Activated T-cell treated with anti-CD3 and anti-CD28 coated beads, Interleukin-2, amount 50 U/mL, for 4 hours (primary cell): ENCODE results near the gene MIPEP. TPM values are rescaled to one million over a fixed set of nuclear protein-coding genes. Genes with fewer than 3 reads are reported as not detected.
"Not testable (repeated sequence)": the region's sequence is repeated elsewhere in the genome, so short reads cannot be mapped to it uniquely, and the experiment has no call there.

Experiments
- ATAC-seq, 2 donors: fragments of 200-7000 bp; cut with Tn5 transposase; one replicate each; pipeline ENCODE4 v1.10.0; 2021
- DNase-seq: peaks from one replicate; pipeline ENCODE4 v3.0.0-alpha.2; 2020
- H3K27me3 Mint-ChIP-seq: one replicate; pipeline ENCODE4 v1.8.0; 2021; ENCODE audit warnings: low read depth, mixed read lengths
- H3K36me3 Mint-ChIP-seq: one replicate; pipeline ENCODE4 v1.8.0; 2022; ENCODE audit warnings: mixed read lengths; ENCODE audit not compliant: insufficient read depth
- H3K4me1 Mint-ChIP-seq: one replicate; pipeline ENCODE4 v1.8.0; 2021; ENCODE audit warnings: low read depth, mixed read lengths
- H3K4me3 Mint-ChIP-seq: one replicate; pipeline ENCODE4 v1.8.0; 2021; ENCODE audit warnings: mild to moderate bottlenecking, moderate library complexity, mixed read lengths
- H3K9me3 Mint-ChIP-seq: one replicate; pipeline ENCODE4 v1.8.0; 2021; ENCODE audit warnings: mixed read lengths
- total RNA-seq, 3 donors: library from RNA; stranded (reverse); gene quantifications; one replicate each; pipeline ENCODE4 v1.2.1, GENCODE V29; 2021

The MIPEP gene
- total RNA-seq, 3 donors from 2014 or later: 15.1 to 20.1 (median 17.4) TPM

DNA sequence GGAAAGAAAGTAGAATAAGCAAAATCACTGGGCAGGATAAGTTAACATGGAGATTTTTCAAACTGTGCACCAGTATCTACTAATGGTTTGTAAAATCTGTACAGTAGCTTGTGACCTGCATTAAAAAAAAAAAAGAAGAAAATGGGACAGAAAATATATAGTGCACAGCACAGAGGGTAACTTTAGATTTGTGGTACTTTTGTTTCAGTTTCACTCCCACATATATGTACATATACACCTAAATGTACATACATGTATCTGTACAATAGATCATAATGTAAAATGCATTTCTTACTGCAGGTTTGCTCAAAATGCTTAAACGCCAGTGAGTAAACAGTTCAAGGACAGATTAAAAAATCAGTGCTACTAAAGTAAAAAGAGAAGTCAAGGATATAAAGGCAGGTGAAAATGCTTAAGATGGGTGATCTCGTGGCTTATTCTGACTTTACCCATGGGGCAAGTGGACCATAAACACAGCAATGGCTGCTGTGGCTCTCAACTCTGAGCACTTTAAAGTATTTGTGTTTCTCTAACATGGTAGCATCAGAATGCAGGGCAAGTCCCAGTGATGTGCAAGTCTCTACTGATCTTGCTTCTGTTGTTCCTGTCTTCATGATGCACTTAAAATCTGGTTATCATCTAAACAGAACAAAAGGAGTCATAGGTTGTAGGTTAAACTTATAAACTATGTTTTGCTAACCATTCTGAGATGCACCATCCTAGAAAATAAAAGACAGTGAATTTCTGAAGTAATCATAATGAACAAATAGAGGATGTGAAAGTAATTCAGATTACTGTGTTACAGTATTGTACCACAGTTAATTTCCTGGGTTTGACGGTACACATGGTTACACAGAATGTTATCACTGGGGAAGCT is 112.3 kb downstream of the MIPEP start:
- Mint-ChIP-seq H3K4me1 (peaks cover 23% of the 10 kb centered on the region), H3K9me3 (no peaks in the 10 kb centered on the region), H3K27me3 (no peaks in the 10 kb centered on the region), H3K4me3 (no peak overlapping the region), H3K36me3 (peaks cover 13% of the 10 kb centered on the region)
- ATAC-seq: peak in 1 of 2 donors; percentile 23
- DNase-seq: no peak

DNA sequence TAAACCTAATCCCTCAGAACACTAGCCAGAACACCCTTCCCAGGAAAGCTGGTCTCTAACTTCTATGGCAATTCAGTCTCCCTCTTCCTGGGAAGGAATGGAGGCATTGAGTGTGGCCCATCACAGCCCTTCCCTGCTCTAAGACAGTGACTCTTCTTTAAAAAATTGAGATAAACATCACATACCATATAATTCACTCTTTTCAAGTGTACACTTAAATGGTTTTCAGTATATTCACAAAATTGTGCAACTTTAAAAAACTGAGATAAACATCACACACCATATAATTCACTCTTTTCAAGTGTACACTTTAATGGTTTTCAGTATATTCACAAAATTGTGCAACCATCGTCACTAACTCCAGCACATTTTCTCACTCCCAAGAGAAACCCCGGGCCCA is 116.5 kb downstream of the MIPEP start:
- no peak overlapping the region for H3K4me3 Mint-ChIP-seq
- no peaks in the 10 kb centered on the region for H3K9me3 Mint-ChIP-seq
- no peak for DNase-seq
- no peaks in the 10 kb centered on the region for H3K27me3 Mint-ChIP-seq
- H3K4me1 Mint-ChIP-seq: peaks cover 20% of the 10 kb centered on the region
- no peak for ATAC-seq
- peaks cover 4% of the 10 kb centered on the region for H3K36me3 Mint-ChIP-seq

DNA sequence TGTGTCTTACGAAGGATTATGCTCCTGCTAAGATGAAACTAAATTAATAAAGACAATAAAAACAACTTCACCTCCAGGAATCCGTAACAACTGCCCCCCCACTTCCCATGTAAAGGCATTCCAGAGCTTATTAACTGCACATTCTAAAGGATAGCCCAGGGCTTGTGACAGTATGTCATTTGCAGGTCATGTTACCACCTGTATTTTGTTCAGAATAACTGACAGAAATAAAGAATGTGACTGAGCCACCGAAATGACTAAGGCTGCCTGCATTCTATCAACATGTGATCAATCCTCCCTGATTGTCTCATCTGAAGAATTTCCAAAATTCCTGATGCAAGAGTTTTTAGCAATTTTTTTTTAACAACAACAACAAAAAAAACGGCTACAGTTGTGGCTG is 117.2 kb downstream of the MIPEP start:
- DNase-seq: no peak
- Mint-ChIP-seq H3K4me3 (no peak overlapping the region), H3K36me3 (peaks cover 4% of the 10 kb centered on the region), H3K4me1 (peaks cover 14% of the 10 kb centered on the region), H3K27me3 (no peaks in the 10 kb centered on the region), H3K9me3 (no peaks in the 10 kb centered on the region)
- ATAC-seq: no peak

DNA sequence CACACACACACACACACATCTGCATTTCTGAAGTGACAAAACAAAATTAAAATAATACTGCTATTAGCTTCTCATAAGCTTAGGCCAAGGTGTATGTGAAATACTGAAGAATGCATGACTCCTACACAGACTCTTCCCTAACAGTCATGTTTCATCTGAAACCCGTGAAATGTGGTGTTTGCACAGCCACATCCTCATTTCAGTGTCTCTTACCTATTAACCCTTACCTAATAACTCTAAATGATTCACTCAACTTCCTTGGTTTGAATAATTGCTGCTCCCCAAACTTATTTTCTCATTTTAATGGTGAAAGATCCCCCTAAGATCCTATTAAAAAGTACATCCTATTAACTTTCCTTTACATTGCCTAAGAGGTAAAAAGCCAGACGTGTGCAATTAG is 117.6 kb downstream of the MIPEP start:
- DNase-seq (no peak), ATAC-seq (no peak)
- H3K9me3 Mint-ChIP-seq: no peaks in the 10 kb centered on the region
- peaks cover 5% of the 10 kb centered on the region for H3K36me3 Mint-ChIP-seq
- no peak overlapping the region for H3K4me3 Mint-ChIP-seq
- H3K4me1 Mint-ChIP-seq: peaks cover 10% of the 10 kb centered on the region
- no peaks in the 10 kb centered on the region for H3K27me3 Mint-ChIP-seq

DNA sequence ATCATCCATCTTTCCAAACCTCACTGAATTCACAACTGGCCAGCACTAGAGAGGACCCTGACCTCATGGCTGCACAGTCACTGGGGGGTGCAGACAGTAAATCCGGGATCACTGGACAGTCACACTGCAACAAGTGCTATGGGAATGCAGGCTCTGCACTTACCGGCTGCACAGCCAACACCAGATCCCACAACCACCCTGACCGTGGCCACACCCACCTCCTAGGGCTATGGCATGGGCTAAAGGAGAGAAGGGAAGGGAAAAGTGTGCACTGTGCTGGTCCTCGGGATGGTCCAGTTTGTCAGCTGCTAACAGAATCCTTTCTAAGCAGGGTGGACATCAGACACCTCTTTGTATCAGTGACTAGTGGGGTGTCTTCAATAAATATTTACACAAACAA is 118.2 kb downstream of the MIPEP start:
- Mint-ChIP-seq H3K4me3 (no peak overlapping the region), H3K27me3 (no peaks in the 10 kb centered on the region), H3K9me3 (no peaks in the 10 kb centered on the region), H3K36me3 (peaks cover 4% of the 10 kb centered on the region), H3K4me1 (peaks cover 4% of the 10 kb centered on the region)
- DNase-seq (no peak), ATAC-seq (no peak)

DNA sequence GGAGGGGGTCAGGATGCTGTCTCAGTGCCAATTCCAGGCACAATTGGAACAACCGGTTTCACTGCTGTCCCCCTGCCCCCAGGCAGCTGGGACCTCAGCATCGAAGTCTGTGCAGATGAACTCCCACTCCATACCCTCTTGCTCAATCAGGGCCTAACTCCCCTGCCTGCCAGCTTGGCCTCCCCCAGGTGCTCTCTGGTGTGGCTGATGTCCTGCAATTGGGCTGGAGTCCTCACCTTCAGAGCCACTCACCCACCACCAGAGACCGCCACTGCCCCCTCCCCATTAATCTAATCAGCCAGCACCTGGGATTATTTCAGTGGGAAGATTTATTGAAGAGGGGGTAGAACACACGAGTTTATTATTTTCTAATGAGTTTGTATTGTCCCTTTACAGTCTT is 118.8 kb downstream of the MIPEP start:
- no peaks in the 10 kb centered on the region for H3K9me3 Mint-ChIP-seq
- peaks cover 3% of the 10 kb centered on the region for H3K36me3 Mint-ChIP-seq
- H3K4me1 Mint-ChIP-seq: peaks cover 3% of the 10 kb centered on the region
- no peak for ATAC-seq
- no peak overlapping the region for H3K4me3 Mint-ChIP-seq
- no peaks in the 10 kb centered on the region for H3K27me3 Mint-ChIP-seq
- no peak for DNase-seq

DNA sequence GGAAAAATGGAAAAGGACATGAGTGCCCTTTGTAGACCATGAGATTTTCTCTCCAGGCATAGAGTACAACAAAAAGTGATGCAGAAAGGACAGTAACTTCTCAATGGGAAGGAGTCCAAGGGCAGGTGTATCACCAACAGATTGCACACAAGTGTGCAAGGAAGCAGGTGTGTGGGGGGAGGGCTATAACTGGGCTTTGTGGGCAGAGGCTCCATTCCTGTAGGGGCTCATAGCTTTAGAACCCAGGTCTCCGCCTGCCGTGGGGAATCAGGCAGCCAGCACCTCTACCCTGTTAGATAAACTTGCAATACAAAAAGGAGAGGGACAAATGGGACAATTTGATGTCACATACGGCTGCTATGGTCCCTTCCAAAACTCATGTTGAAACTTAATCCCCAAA is 119.8 kb downstream of the MIPEP start:
- H3K36me3 Mint-ChIP-seq: peaks cover 3% of the 10 kb centered on the region
- ATAC-seq: no peak
- no peaks in the 10 kb centered on the region for H3K9me3 Mint-ChIP-seq
- no peak for DNase-seq
- no peak overlapping the region for H3K4me3 Mint-ChIP-seq
- no peaks in the 10 kb centered on the region for H3K27me3 Mint-ChIP-seq
- H3K4me1 Mint-ChIP-seq: peaks cover 3% of the 10 kb centered on the region

DNA sequence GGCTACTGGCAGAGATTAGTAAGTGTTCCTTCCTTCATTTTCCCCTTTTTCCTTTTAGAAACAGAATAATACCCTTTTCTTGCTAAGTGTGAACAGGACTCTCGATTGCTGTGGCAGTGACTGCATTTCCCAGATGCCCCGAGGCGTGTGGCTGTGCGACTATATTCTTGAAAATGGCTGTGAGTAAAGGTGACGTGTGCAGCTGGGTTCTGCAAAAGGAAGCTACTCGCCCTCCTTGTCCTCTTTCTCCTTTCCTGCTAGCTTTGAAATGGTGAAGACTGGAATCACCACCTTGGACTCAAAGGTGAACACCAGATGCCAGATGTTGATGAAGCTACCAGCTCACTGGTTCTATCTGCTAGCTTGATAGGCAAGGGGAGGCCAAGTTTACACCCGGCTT is 121.4 kb downstream of the MIPEP start:
- Mint-ChIP-seq H3K27me3 (no peaks in the 10 kb centered on the region), H3K9me3 (no peaks in the 10 kb centered on the region), H3K36me3 (peaks cover 3% of the 10 kb centered on the region)

DNA sequence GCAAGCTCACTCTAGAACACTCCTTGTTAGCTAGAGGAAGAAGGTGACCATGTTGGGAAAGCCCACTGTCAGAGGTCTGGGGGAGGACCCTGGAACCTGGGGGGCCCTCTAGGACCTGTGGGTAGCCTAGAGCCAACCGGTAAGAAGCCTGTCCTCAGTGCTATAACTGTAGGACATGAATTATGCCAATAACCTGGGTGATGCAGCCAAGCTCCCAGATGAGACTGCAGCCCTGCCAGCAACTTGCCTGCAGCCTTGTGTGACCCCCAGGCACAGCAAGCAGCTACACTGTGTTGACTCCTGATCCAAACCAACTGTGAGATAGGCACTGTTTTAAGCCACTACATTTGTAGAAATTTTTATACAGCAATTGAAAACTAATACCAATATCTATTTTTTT is 122.3 kb downstream of the MIPEP start:
- DNase-seq (no peak), ATAC-seq (no peak)
- Mint-ChIP-seq H3K36me3 (peaks cover 3% of the 10 kb centered on the region), H3K9me3 (no peaks in the 10 kb centered on the region), H3K4me1 (peaks cover 3% of the 10 kb centered on the region), H3K27me3 (no peaks in the 10 kb centered on the region), H3K4me3 (no peak overlapping the region)

More for the DNA sequence above, 121.4 kb downstream of the MIPEP start:
- Mint-ChIP-seq H3K4me3 (no peak overlapping the region), H3K4me1 (peaks cover 3% of the 10 kb centered on the region)
- DNase-seq: no peak
- ATAC-seq: no peak

DNA sequence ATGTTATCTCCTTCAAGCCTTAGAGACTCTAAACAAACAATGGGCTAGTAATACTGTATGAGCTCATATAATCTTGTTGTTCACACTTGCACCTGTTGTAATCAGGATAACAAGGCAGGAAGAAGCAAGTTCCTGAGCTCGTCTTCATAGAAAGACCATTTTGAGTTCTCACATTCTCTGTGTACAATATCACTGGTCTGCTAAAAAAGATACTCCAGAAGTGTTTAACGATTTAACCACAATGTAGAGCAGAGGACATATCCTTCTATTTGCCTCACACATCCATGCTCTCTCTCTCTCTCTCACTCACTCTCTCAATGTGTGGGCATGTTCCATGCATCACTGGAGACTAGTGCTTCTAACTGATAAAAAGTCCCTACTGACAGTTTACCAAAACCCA is 122.9 kb downstream of the MIPEP start:
- Mint-ChIP-seq H3K9me3 (no peaks in the 10 kb centered on the region), H3K27me3 (no peaks in the 10 kb centered on the region), H3K4me3 (no peak overlapping the region), H3K36me3 (peaks cover 3% of the 10 kb centered on the region), H3K4me1 (no peaks in the 10 kb centered on the region)
- DNase-seq: no peak
- no peak for ATAC-seq

DNA sequence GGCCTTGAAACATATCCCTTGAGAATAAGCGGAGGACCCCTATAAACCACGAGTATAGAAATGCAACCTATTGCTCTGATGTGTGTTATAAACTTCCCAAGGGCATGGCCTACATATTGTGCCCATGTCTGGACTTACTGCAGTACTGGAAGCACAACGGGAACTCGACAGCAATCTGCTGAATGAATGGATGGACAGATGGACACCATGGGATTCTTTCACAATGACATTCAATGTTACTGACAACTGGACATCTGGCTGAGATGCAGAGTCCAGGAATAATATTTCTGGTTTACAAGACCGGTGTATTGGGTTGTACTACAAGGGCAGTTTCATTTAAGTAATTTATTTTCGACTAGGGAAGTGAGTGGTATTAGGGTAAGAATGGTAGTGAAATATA is 123.7 kb downstream of the MIPEP start:
- ATAC-seq (no peak), DNase-seq (no peak)
- Mint-ChIP-seq H3K9me3 (no peaks in the 10 kb centered on the region), H3K36me3 (peaks cover 3% of the 10 kb centered on the region), H3K4me1 (no peaks in the 10 kb centered on the region), H3K27me3 (no peaks in the 10 kb centered on the region), H3K4me3 (no peak overlapping the region)

DNA sequence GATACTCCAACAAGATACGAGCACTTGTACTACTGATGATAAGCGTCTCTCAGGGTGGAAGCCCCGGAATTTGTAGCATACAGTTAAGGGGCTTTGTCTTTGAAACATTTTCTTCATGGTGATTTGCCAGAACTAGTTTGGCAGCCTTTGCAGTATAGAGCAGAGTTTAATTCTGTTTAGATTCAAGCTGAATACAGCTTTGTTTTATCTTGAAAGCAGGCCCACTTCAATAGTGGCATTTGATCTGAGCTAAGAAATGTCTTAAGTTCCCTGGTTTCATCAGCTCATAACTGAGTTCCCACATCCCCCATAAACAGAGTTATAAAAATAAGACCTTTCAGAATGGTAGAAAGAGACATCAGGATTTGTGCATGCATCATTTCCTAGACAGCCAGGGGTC is 125.9 kb downstream of the MIPEP start:
- ATAC-seq (no peak), DNase-seq (no peak)
- Mint-ChIP-seq H3K9me3 (no peaks in the 10 kb centered on the region), H3K27me3 (no peaks in the 10 kb centered on the region), H3K4me3 (no peak overlapping the region), H3K36me3 (peaks cover 5% of the 10 kb centered on the region), H3K4me1 (no peaks in the 10 kb centered on the region)

DNA sequence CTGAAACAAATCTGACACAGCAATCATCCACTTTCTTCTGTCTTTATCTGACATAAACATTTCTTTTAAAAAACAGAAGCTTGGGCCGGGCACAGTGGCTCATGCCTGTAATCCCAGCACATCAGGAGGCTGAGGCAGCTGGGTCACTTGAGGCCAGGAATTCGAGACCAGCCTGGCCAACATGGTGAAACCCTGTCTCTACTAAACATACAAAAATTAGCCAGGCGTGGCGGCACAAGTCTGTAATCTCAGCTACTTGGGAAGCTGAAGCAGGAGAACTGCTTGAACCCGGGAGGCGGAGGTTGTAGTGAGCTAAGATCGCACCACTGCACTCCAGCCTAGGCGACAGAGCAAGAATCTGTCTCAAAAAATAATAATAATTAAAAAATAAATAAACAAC is 127.4 kb downstream of the MIPEP start:
- DNase-seq, H3K4me3 Mint-ChIP-seq, ATAC-seq, H3K9me3 Mint-ChIP-seq, H3K4me1 Mint-ChIP-seq, H3K27me3 Mint-ChIP-seq, H3K36me3 Mint-ChIP-seq: not testable (repeated sequence)

DNA sequence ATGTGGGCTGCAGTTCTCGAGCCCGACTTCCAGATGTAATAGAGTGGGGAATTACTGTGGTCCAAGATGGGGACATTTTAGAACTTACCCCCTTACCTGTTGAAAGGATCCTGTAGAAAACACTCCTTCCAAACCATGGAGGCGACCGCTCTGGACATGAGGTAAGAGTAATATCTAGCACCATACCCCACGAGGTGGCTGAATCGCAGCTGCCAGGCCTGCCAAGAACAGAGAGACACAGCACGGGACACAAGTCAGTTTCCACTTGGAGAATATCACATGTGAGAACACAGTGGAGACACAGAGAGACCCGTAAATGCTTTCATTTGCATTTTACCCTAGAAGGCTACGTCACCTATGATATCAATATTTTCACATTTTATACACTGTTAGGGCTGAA is 129.2 kb downstream of the MIPEP start:
- Mint-ChIP-seq H3K27me3 (no peaks in the 10 kb centered on the region), H3K9me3 (no peaks in the 10 kb centered on the region), H3K36me3 (peaks cover 5% of the 10 kb centered on the region), H3K4me1 (peaks cover 4% of the 10 kb centered on the region), H3K4me3 (no peak overlapping the region)
- DNase-seq: no peak
- no peak for ATAC-seq

DNA sequence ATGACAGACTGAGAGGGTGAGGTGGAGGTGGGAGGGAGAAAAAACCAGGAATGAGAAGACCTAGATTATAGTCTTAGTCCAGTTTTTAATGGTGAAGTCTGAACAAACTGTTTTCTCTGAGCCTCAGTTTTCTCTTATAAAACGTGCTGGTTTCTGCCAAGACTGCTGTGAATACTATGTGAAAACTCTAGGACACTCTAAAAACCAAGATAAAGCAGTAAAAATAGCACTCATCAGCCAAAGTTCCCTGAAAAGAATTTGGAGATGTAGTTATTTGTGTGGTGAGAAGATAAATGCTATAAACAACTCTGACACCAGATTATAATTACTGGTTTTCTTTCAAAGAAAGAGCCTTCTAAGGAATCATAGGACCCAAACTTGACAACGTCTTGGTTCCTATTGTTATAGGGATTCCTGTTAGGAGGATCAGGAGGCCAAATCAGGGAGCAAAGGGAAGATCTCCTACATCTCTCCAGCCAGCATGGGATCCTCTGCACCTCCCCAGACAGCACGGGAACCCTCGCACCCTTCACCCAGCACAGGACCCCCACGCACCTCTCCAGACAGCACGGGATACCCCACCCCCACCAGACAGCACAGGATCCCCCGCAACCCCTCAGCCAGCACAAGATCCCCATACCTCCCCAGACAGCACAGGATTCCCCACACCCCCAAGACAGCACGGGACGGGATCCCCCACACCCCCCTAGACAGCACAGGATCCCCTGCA is 130.2 kb downstream of the MIPEP start:
- Mint-ChIP-seq H3K36me3 (peaks cover 10% of the 10 kb centered on the region), H3K4me3 (no peak overlapping the region), H3K9me3 (no peaks in the 10 kb centered on the region), H3K27me3 (no peaks in the 10 kb centered on the region), H3K4me1 (peaks cover 11% of the 10 kb centered on the region)
- ATAC-seq: no peak
- no peak for DNase-seq
